Measurements from ENCODE around the gene WIPF3.

Gene WIPF3

DNA sequence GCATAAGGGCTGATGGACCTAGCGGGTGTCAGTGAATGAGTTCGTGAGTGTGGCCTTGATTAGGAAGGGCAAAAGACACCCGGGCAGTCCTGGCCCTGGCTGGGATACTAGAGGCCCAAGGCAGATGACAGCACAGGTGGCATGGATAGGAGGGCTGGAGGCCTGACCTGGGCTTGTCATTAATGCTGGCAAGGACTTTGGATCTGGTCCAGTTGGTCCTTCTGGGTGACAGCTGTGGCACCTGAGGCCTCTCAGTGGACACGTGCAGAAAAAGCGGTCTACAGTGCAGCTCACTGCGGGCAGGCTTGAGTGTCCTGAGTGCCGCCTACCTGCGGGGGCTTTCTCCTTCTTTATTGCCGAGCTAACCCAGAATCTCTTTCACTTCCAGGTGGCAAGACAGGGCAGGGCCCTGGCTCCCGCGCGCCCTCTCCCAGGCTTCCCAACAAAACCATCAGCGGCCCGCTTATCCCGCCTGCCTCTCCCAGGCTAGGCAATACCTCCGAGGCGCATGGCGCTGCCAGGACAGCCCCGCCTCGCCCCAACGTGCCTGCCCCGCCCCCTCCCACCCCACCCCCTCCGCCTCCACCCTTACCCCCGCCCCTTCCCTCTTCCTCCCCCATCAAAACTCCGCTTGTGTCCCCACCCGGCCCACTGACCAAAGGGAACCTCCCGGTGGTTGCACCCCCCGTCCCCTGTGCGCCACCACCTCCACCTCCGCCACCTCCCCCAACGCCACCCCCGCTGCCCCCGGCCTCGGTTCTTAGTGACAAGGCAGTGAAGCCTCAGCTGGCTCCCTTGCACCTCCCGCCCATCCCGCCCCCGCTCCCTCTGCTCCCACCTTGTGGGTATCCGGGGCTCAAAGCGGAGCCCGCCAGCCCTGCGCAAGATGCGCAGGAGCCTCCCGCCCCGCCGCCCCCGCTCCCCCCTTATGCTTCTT lies 77.4 kb downstream of the WIPF3 start:
- TF ChIP-seq, protein P1, sequence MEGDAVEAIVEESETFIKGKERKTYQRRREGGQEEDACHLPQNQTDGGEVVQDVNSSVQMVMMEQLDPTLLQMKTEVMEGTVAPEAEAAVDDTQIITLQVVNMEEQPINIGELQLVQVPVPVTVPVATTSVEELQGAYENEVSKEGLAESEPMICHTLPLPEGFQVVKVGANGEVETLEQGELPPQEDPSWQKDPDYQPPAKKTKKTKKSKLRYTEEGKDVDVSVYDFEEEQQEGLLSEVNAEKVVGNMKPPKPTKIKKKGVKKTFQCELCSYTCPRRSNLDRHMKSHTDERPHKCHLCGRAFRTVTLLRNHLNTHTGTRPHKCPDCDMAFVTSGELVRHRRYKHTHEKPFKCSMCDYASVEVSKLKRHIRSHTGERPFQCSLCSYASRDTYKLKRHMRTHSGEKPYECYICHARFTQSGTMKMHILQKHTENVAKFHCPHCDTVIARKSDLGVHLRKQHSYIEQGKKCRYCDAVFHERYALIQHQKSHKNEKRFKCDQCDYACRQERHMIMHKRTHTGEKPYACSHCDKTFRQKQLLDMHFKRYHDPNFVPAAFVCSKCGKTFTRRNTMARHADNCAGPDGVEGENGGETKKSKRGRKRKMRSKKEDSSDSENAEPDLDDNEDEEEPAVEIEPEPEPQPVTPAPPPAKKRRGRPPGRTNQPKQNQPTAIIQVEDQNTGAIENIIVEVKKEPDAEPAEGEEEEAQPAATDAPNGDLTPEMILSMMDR (IDR thresholded peaks at IDR 0.05): no peak
- Histone ChIP-seq H3K27ac (no peak overlapping the region), H3K4me3 (peak overlapping the region; percentile 49)
- DNase-seq (ENCODE audit: low spot score): no peak

DNA sequence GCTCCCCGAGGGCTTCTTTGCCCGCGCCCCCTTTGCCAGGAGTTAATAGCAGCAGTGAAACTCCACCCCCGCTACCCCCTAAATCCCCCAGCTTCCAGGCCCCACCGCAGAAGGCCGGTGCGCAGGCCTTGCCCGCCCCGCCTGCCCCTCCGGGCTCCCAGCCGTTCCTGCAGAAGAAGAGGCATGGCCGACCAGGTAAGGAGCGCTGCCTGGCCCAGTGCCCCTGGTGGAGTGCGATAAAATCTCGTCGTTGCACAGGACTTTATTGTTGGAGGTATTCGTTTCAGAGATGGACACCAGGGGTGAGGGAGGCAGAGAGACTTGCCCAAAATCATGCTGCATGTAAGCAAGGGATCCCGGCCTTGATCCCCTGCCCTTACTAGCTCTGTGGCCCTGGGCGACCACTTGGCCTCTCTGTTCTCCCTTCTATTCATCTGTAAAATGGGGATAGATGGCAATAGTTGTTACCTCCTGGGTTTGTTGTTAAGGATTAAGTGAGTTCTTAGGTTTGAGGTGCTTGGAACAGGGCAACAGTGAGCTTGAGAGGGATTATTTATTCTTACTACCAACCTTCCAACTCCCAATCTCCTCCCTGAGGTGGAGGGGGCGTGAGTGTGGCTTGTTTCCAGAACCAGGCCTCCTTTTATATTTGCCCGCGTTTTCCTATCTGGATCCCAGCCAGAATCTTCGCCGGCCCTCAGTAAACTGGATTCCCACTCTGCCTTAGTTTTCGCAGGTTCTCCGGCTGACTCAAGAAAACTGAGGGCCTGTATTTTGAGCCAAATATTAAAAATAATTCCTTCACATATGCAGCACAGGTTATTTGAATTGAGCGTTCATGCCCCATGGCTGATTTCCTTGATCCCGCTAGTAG lies 78.3 kb downstream of the WIPF3 start:
- TF ChIP-seq, protein P1 (IDR thresholded peaks at IDR 0.05): no peak
- H3K4me3 ChIP-seq: peak overlapping the region; percentile 49
- no peak for DNase-seq (ENCODE audit: low spot score)
- H3K27ac ChIP-seq: no peak overlapping the region

DNA sequence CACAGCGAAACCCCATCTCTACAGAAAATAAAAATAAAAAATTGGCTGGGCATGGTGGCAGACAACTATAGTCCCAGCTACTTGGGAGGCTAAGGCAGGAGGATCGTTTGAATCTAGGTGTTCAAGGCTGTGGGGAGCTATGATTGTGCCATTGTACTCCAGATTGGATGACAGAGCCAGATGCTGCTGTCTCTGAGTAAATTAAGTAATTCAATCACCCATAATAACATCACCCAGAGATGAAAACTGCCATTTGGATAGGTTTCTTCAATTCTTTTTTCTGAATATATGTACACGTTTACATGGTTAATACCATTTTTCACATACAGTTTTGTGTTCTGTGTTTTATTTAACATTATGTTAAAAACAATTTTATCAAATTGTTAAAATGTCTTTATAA lies 79.3 kb downstream of the WIPF3 start:
- no peak overlapping the region for H3K4me3 ChIP-seq
- TF ChIP-seq, protein P1 (IDR thresholded peaks at IDR 0.05): no peak
- H3K27ac ChIP-seq: no peak overlapping the region
- no peak for DNase-seq (ENCODE audit: low spot score)

DNA sequence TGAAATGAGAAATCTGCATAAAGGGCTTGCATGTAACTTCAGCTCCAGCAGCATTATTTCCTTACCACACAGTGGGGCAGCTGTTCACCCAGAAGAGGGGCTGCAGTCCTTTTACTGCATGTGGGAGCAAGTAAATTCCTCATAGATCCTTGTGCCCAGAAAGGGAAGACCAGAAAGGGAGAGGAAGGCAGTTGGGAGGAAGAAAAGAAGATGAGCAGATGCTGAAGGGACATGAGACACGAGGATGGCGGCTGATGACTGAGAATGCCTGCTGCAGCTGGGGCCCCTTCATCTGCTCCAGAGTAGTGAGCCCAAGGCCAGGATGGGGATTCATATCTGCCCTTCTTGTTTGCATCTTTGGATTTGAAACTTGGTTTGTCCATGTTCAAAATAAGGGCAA lies 80.5 kb downstream of the WIPF3 start:
- TF ChIP-seq, protein P1 (IDR thresholded peaks at IDR 0.05): no peak
- DNase-seq (ENCODE audit: low spot score): no peak
- H3K27ac ChIP-seq: no peak overlapping the region
- H3K4me3 ChIP-seq: no peak overlapping the region

DNA sequence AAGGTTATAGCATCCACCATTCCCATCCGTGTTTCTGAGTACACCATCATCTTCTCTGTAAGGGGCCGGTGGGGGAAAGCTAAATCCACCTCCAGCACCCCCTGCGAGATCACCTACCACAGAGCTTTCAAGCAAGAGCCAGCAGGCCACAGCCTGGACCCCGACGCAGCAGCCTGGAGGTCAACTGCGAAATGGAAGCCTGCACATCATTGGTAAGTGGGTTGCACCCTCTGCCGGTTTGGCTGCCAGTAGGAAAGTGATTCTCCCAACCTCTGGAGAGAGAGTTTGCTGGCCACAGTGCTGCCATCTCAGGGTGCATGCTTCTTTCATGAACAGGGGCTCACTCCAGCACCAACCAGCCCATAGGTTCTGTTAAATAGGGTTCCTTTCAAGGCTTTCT lies 81.7 kb downstream of the WIPF3 start:
- H3K27ac ChIP-seq: no peak overlapping the region
- TF ChIP-seq, protein P1 (IDR thresholded peaks at IDR 0.05): no peak
- DNase-seq (ENCODE audit: low spot score): no peak
- H3K4me3 ChIP-seq: no peak overlapping the region

DNA sequence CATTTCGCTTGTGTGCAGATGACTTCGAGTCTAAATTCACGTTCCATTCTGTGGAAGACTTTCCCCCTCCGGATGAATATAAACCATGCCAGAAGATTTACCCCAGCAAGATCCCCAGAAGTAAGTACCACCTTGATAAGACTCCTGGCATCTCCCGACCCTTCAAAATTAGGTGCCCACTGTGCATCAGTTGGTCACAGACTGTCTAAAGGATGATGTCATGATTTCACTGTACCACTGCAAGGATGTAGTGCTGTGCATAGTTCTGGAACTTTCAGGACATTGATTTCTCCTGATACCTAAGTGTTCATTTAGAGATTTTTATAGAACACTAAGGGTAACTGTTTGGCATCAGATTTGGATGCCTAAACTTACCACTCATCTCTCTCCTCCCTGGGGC lies 83.0 kb downstream of the WIPF3 start:
- H3K4me3 ChIP-seq: no peak overlapping the region
- H3K27ac ChIP-seq: no peak overlapping the region
- no peak for DNase-seq (ENCODE audit: low spot score)
- TF ChIP-seq, protein P1 (IDR thresholded peaks at IDR 0.05): no peak
